Progenitor cell of endocrine pancreas (in vitro differentiated cells): ENCODE data around the gene SMIM35. TPM values are rescaled to one million over a fixed set of nuclear protein-coding genes. Genes with fewer than 3 reads are reported as not detected.

ENCODE experiments used
- DNase-seq: peaks from one replicate; pipeline ENCODE4 v3.0.0; 2021; ENCODE audit warnings: low spot score; ENCODE audit not compliant: unreplicated experiment
- H3K27ac Mint-ChIP-seq: 2 replicates; pipeline ENCODE4 v1.8.0; 2021; ENCODE audit warnings: mild to moderate bottlenecking, moderate library complexity, mixed read lengths
- H3K27me3 Mint-ChIP-seq: 2 replicates; pipeline ENCODE4 v1.8.0; 2021; ENCODE audit warnings: mixed read lengths
- H3K36me3 Mint-ChIP-seq: 2 replicates; pipeline ENCODE4 v1.8.0; 2022; ENCODE audit warnings: mixed read lengths; ENCODE audit not compliant: insufficient read depth
- H3K4me1 Mint-ChIP-seq: 2 replicates; pipeline ENCODE4 v1.8.0; 2021; ENCODE audit warnings: low read depth, mixed read lengths
- H3K4me3 Mint-ChIP-seq: 2 replicates; pipeline ENCODE4 v1.8.0; 2021; ENCODE audit warnings: low read depth, mild to moderate bottlenecking, moderate library complexity, mixed read lengths
- H3K9me3 Mint-ChIP-seq: 2 replicates; pipeline ENCODE4 v1.8.0; 2021; ENCODE audit warnings: low read depth, mixed read lengths
- CTCF ChIP-seq: fragments of 200-600 bp; sonication (generic); IDR thresholded peaks from one replicate; pipeline ENCODE4 v1.5.0; 2021; ENCODE audit warnings: antibody characterized with exemption, mild to moderate bottlenecking; ENCODE audit not compliant: unreplicated experiment
- total RNA-seq: library from RNA; stranded (reverse); gene quantifications from 2 replicates; pipeline ENCODE4 v1.2.1, GENCODE V29; 2021

Gene SMIM35
- total RNA-seq, 1 donor from 2014 or later = not detected

DNA sequence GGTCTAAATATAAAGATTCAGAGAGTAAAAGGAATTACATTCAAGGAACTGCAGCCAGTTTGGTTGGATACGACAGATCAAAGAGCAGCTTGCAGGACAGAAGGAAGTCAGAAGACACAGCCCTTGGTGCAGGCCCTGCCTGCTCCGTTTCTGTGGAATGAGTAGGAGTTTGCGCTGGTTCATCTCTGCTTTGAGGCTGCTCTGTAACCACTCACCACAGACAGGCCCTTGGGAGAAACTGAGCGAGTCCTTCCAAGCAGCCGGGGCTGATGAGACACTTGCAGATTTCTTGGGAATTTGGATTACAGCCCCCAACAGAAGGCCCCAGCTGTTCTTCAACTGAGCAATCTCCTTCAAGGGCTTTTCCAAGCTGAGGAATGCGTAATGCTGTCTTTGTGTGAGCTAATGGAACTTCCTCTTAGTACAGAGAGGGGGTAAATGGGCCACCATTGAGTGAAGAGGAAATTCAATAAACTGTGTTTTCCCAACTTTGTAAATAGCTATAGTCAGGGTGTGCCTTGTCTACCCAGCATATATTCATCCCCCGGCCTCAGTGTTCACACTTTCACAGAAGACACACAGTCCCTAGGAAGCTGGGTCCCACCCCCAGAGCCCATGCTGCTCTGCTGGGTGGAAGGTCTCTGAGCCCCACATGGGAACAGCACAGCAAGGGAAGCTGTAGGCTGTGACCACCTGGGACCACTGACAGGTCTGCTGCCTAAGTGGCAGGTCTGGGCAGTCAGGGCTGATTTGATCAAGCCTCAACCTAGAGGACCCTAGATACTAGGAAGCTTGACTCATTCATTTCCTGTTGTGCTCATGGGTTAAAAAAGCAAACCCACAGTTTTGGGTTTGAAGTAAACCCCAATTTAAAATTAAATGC, 84.0 kb downstream of the SMIM35 start:
- no peaks in the 10 kb centered on the region for H3K36me3 Mint-ChIP-seq
- no peak overlapping the region for H3K4me3 Mint-ChIP-seq
- H3K27ac Mint-ChIP-seq = no peak overlapping the region
- TF ChIP-seq CTCF = no peak
- DNase-seq = no peak
- H3K4me1 Mint-ChIP-seq = no peaks in the 10 kb centered on the region
- H3K9me3 Mint-ChIP-seq = peaks cover 5% of the 10 kb centered on the region
- peaks cover 20% of the 10 kb centered on the region for H3K27me3 Mint-ChIP-seq

DNA sequence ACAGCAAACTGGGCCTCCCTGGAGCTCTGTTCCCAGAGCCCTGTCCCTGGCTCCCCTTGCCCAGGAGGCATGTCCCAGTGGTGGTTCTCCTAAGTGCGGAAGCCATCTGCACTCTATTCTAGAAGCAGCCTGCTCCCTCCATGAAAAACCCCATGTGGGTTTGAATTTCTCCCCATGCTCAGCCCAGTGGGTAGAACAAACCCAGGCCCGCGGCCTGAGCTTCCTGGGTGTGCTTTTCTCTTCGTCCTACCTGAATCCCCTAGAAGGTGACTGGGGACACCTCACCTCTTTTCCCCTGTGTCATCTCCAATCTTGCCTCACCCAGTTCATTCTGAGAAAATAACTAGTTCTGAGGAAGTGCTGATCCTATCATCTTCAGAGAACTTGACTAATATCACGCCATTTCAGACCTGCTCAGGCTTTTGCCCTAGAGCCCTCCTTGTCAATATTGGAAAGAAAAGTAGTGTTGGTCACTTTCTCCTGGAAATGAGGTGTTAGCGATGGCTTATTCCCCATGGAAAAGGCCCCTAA, 84.7 kb downstream of the SMIM35 start:
- TF ChIP-seq CTCF = no peak
- Mint-ChIP-seq H3K4me3 (no peak overlapping the region), H3K27ac (no peak overlapping the region)

DNA sequence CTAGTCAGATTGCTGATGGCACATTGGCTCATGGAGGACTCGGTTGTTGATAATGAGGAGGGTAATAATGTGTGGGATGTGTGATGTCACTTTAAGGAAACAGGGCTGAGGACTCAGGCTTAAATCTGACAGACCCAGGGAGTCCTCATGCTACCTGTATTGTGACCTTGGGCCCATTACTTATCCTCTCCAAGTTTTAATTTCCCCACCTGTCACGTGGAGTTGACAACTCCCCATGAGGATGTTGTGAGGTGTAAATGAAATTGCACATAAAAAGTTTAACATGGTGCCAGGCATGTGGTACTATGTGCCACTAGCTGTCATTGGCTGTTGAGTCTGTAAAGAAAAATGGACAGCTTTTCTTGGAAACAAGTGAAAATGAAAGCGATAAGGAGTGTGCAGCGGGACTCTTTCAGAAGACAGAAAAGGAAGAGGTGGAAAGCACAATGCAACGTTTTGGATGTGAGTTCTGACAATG, 85.2 kb downstream of the SMIM35 start:
- Mint-ChIP-seq H3K4me3 (no peak overlapping the region), H3K4me1 (no peaks in the 10 kb centered on the region), H3K36me3 (no peaks in the 10 kb centered on the region), H3K27ac (no peak overlapping the region), H3K9me3 (peaks cover 5% of the 10 kb centered on the region), H3K27me3 (peaks cover 20% of the 10 kb centered on the region)
- DNase-seq = no peak
- no peak for TF ChIP-seq CTCF

More for the DNA sequence above, 84.7 kb downstream of the SMIM35 start:
- Mint-ChIP-seq H3K27me3 (peaks cover 20% of the 10 kb centered on the region), H3K9me3 (peaks cover 5% of the 10 kb centered on the region), H3K36me3 (no peaks in the 10 kb centered on the region), H3K4me1 (no peaks in the 10 kb centered on the region)
- no peak for DNase-seq

GRCh38 chr11:118000850-118001228, 85.9 kb downstream of the SMIM35 start:
- Mint-ChIP-seq H3K4me1 (no peaks in the 10 kb centered on the region), H3K4me3 (no peak overlapping the region), H3K36me3 (no peaks in the 10 kb centered on the region), H3K9me3 (peaks cover 5% of the 10 kb centered on the region), H3K27me3 (peaks cover 20% of the 10 kb centered on the region), H3K27ac (no peak overlapping the region)
- TF ChIP-seq CTCF = no peak
- no peak for DNase-seq

- DNase-seq = no peak
- H3K27me3 Mint-ChIP-seq = peaks cover 15% of the 10 kb centered on the region
- TF ChIP-seq CTCF = no peak
- H3K4me1 Mint-ChIP-seq = no peaks in the 10 kb centered on the region
- no peaks in the 10 kb centered on the region for H3K36me3 Mint-ChIP-seq
- no peak overlapping the region for H3K27ac Mint-ChIP-seq
- peaks cover 5% of the 10 kb centered on the region for H3K9me3 Mint-ChIP-seq
- no peak overlapping the region for H3K4me3 Mint-ChIP-seq
These were observed 86.5 kb downstream of the SMIM35 start for GRCh38 chr11:118000067-118000849.
